GM19468 (cell line): ENCODE data around the gene LRRC8D.

Experiments used
- ATAC-seq: cut with Tn5 transposase; IDR thresholded peaks from one replicate; pipeline ENCODE4 v1.9.1; 2021; ENCODE audit warnings: mild to moderate bottlenecking, moderate library complexity, moderate number of reproducible peaks; ENCODE audit not compliant: unreplicated experiment; ENCODE audit errors: extremely low read depth

Gene LRRC8D

DNA sequence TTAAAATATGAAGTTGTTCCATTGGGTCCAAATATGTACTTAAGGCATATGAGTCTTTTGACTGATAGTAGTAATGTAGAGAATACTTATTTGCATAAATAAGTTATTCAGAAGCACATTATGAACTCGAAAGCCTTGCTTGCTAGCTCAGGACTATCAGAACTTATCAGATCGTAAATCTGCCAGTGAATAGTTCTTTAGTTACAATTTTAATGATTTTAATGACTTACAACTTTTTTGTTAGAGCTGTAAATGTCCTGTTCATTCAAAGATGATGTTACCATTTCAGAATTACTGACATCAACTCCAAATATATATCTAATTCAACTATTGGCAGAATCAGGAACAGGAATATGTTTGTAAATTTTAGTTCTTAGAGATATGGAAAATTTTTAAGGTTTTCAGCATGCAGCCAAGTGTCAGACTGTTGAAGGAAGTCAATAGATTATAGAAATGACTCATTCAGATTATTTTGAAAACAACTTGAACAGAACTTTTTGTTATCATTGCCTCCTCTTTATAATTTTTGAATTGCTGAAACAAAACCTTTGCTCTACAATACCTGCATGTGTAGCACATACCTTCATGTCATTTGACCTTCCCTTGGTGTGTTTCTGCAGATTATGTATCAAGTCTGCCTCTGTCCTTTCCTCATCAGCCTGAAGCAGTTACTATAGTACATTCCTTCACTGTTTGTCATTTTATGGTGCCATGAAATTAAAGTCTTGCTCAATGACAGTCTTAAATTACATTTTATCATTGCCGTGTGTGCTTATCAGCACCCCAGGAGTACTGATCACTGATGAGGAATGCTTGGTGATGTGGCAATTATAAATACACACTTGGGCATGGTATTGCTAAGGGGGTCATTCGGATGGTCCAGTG, 44.9 kb downstream of the LRRC8D start:
- ATAC-seq, result no peak

DNA sequence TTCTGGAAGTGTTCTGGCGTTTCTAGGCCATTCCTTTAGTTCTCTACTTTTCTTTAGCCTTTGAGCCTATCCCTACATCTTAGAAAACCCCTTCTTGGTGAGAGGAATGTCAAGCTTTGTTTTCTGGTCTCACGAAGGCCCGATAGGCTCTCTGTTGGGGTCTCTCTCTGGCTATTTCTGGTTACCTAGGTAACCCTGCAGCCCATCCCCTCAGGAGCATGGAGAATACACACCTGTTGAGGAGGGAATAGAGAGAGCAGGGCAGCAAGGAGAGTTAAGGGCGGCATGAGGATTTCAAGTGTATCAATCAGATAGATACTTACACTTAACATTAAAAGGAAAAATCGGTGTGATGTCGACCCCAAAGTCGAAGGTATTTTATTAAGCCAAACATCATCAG, 45.7 kb downstream of the LRRC8D start:
- ATAC-seq, result no peak

DNA sequence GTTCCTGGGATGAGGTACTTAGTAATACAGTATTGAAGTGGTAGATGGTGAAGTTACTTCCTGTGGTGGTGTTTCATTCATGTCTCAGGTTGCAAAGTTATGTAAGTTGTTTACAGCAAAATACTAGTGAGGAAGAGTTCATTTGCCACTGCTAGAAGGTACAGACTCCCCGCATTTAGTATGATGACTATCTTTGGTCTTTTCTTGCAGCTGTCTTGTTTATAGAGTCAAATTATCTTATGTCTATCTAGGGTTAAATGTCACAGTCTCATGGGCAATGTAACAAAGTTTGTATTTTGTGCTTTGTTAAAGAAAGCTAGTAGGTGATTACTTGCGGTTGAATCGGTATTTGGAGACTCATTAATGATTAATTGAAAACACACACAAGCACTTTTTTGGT, 50.2 kb downstream of the LRRC8D start:
- ATAC-seq, result no peak

DNA sequence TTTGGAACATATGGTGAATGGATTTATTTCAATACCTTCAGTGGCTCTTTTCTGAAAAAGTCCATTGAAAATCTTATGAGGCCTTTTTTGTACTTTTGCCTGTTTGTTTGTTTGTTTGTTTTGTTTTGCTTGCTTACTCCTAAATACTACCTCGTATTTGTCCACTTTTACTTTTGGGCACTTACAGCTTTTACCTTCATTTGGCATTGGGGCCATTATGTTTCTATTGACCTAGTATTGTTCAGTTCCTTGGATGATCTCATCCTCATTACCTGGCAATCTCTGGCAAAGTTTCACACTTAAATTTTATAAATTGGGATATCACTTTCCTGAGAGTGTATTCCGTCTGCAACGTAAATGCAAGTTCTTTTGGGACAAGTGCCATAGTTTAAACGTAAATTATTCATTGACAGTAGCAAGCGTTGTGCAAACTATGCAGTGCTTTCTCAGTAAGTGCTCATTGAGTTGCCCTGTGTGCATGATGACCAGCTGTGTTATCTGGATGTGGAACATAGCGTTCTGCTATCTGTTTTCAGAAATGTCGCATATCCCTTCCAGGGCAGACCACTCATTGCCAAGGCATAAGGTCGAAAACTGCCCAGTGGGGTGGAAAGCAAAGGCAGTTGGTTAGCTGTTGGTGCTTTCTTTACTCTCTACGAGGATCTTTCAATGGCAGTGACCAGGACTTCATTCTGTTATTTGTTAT, 51.1 kb downstream of the LRRC8D start:
- ATAC-seq, result no peak

DNA sequence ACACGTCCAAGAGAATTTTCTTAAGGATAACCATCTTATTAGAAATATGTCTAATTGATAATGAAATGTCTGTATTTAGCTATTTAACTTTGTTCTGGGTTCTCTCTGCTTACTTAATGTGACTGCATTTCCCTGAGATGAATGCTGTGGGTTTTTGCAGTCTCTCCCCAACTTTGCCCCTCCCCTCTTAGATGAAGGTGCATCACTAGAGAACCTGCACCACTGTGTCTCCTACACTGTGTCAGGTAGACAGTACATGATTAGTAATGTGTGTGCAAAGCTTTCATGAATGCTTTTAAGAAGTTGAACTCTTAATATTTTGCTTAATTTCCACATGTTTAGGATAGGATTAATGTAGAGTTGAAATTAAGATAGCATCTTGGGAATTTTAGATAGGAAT, 51.7 kb downstream of the LRRC8D start:
- no peak for ATAC-seq

DNA sequence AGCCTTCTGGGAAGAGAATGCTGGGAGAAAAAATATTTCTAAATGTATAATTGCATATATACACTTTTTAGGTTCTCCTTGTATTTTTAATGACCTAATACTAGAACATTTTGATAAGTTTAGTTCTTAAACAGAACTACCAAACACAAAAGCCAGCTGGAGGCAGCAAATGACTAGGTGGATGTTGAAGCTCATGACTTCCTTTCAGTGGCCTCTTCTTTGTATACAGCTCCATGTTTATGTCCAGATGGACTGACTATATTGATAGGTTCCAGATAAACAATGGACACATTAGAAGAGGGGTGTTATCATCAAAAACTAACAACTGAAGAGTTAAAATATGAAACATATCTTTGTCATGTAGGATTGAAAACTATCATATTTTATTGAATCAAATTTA, 52.5 kb downstream of the LRRC8D start:
- ATAC-seq, result no peak

DNA sequence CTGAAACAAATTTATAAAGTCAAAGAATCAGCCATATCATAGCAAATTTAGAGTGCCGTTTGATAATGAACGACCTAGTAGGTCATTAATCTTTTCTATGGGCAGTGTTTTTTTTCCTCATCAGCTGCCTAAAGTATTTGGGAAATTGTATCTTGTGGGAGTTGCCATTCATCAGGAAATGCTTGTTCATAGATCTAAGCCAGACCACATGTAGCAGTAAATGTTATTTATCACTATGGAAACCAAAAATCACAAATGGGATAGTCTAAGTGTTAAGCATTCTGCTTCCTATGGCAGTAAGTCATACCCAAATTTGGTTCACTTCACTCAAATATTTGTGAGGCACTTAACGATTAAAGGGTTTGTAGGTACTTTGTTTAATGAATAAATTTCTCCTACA, 52.9 kb downstream of the LRRC8D start:
- ATAC-seq, result no peak

DNA sequence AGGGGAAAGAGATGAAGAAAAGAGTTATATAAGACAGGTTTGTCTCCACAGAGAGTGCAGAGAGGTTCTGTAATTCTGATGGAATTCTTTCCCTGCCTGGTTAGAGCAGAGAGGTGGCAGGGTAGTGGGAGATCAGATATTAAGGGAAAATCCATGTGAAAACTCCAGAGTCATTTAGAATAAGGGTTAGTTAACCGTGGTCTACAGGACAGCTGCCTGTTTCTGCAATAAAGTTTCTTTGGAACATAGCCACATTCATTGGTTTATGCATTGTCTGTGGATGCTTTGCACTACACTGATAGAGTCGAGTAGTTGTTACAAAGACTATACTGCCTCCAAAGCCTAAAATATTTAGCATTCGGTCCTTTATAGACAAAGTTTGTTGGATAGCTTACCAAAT, 55.6 kb downstream of the LRRC8D start:
- ATAC-seq, result no peak

DNA sequence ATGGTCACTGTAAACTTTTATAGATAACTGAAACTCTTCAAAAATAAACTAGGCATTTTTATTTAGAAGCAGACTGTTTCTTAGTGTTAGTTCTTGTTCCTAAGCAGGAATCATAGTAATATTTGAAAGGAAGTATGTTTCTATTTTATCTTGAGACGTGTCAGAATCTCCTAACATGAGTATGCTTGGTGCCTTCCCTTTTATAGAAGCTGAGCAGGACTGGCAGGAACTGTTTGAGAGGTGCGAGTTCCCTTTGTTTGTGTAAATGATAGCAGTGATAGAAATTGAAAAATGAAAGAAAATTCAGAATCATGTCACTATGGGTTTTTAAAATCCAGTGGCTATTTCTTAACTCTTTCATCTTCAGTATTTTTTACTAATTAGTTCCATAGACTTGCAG, 56.9 kb downstream of the LRRC8D start:
- ATAC-seq, result no peak

DNA sequence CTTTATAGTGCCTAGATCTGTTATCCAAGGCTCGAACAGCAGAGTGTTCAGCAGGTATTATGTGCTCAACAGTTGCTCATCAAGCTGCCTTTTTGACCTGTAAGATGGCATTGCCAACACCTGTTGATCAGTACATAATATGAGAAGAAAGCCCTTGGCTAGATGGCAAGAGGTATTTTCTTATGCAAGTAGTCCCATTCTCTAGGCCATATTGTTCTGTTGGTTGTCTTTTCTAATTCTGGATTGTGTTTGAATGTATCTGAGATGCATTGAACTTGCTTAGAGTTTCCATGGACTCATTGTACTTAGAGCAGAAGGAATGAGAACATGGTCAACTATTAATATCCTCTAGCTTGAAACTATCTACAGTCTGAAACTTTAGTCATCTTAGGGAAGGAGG, 57.4 kb downstream of the LRRC8D start:
- no peak for ATAC-seq

DNA sequence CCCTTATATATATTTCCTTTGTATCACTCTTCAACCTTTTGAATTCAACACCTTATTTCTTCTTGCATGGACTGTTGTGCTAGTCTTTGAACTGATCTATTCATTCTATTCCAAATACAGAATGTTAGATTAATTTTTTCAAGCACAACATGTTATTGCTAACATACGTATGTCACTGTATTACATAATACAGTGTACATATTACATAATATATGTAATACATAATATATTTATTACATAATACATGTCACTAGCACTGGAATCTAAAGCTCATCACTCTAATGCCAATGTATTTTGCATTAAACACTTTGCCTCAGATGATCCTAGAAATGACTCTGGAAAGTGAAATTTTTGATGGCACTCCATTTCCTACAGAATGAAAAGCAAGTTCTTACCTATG, 59.8 kb downstream of the LRRC8D start:
- no peak for ATAC-seq

DNA sequence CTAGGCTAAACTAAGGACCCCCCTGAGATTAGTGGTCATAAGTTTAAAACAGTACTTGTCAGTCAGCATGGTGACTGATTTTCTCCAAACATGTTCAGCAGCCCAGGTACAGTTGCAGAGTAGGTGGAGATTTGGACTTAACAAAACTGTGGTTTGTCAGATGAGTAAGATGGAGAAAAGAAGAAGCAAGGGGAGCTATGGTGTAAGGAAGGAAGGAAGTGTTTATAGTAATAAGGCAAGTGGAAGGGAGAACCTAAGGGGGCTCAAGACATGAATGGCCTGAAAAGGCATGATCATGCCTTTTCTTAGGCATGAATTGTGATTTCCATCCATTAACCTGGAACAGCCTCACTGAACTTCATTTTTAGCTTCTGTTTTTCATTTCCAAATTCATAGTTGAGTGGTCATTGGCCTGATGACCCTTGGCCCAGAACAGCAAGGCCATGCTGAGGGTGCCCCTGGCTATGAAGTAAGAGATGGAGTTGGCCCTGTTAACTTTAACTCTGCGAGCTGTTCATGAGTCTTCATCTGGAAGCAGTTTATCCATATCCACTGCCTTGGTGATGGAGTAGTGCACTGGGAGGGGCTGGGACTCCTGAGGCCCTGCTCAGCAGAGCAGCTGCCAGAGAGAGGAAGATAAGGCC, 60.7 kb downstream of the LRRC8D start:
- no peak for ATAC-seq

DNA sequence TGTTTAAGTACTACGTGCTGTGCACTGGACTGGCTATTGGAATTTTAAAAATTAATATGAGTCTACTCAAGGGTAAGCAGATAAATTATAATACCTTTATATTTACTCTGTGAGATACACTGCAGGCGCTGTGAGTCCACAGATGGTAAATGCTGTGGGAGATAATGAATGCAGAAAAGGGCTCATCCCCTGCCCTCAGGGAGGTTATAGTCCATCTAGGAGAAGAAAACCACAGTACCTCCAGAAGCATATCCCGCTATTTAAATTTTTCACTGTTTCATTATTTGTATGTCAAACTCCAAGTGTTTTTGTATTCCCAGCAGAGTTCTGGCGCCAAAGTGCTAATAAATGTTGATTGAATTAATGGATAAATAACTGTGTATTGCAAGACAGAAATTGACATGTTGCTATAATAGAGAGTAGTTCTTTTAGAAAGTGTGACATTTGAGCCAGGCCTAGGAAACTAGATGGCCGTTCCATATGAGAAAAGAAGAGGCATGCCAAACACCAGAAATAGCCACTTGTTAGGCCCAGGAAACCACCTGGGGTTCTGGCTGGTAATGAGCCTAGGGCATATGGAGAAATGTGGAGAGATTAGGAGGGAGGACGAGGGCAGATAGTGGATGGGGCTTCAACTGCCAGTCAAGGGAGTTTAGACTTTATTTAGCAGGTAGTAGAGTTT, 61.7 kb downstream of the LRRC8D start:
- ATAC-seq, result no peak

DNA sequence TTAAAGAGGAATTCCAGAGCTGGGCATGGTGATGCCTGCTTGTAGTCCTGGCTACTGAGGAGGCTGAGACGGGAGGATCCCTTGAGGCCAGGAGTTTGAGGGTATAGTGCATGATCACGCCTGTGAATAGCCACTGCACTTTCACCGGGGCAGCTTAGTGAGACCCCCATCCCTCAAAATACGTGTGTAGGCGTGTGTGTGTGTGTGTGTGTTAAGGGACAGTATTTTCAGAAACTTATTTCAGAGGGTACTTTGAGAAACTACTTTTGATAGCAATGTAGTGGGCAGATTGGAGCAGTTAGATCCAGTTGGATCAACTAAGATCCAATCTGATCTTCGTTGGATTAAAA, 62.2 kb downstream of the LRRC8D start:
- ATAC-seq, result no peak

DNA sequence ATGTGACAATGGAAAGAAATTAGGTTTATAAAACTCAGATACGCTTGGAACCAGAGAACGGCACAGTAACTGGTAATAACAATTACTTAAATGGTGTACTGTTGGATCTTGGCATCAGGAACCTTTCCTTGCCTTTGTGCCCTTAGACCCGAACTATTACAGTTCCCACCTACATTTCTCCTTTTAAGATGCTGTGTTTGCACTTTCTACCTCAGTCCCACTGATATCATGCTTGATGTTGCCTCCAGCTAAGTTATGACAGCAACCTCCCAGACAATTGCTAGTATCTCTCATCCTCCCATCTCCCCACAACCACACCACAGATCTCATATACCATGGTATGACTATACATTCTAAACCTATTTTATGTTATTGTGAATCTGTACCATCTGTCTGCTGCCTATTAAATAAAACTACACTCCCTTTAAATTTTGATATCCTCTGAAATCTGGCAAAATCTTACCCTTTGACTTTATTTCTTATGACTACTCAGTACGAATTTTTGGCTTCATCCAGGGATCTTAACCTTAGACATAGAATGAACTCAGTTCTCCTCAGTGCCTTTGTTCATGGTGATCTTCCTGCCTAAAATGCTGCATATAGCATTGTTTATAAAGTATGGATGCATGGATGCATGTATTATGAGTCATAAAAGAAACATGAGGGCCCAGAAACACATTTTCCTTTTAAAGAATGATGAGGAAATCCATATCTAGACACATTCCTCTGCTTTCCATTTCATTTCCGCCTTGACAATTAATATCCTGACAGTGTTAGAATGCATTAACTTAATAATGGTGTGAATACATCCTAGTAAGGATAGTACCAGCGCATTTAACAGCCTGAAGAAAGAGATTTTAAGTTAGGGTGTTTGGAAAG, 64.1 kb downstream of the LRRC8D start:
- no peak for ATAC-seq

DNA sequence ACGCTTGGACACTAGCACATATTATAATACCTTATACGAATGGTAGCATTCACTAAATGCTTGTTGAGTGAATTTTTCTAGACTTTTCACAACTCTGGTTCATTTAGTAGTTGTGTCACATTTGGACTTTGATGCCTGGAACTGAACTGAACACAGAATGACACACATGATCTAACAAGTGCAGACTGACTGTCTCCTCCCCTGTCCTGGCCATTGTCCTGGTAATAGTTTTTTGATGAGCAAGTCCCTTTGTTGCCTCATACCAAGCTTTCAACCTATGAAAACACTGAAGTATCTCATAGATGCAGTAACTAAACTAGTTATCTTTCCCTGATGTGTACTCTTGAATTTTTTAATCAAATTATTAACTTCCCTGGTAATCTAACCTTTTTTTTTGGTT, 66.4 kb downstream of the LRRC8D start:
- ATAC-seq, result no peak

DNA sequence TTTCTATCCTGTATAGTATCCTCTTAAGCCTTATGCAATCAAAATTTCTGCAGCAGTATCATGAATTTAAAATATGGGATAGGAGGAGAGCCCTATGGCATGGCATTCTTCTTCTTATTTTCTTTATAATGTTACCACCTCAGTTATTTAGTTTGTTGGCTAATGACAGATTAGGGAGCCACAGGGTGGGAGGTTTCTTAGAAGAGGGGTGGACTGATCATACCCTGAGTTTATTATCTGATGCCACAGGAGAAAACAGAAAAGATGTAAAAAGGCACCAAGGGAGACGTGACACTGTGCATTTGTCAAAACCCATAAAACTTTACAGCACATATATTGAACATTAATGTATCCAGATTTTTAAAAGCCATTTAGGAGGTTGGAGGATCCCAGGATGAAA, 66.9 kb downstream of the LRRC8D start:
- ATAC-seq, result no peak

DNA sequence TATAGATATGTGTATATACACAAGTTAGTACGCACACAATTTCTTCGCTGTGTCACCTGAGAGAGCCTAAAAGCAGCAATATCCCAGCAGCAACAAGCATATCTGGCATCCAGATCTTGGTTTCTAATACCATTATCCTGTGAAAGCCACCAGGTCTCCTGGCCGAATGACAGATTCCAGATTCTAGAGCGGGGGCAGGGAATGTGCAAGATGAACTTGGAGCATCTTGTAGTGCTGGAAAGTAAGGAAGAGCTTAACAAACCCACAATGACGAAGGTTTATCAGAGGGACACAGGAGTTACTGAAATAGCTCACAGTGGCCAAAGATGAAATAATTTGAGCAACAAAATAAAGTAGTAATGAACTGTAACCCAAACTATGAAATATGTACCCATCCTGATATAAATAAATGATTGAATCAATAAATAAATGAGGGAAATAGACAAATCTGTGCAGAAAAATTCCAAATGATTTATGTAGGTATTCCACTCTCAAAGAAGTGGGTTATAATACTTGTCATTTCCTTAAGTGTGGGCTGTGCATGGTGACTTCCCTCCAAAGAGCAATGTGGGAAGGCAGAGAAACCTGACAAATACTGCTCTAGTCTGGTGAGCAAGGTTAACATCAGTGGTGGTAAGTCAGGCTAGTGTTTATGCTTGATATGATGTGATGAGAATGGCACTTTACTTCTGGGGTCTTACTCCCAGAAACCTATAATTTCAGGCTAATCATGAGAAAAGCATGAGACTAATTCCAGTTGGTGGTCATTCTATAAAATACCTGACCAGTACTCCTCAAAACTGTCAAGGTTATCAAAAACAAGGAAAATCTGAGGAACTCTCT, 67.9 kb downstream of the LRRC8D start:
- no peak for ATAC-seq

DNA sequence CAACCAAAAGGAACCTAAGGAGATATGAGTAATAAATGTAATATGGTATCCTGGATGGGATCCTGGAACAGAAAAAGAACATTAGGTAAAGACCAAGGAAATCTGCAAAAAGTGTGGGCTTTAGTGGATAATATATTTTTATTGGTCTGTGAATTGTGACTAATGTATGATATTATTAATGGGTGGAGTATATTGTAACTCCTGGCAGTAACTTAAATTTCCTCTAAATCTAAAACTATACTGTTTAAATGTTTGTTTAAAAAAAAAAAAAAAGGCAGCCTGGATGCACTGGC, 68.4 kb downstream of the LRRC8D start:
- no peak for ATAC-seq
